ENCODE measurements around the gene C19orf53. TPM values are rescaled to one million over a fixed set of nuclear protein-coding genes. Genes with fewer than 3 reads are reported as not detected.
"Not testable (repeated sequence)": the region's sequence is repeated elsewhere in the genome, so short reads cannot be mapped to it uniquely, and the experiment has no call there.

The C19orf53 gene
- total and polyA plus RNA-seq, 2 donors = 163 to 185 TPM

GRCh38 chr19:13766095-13766481 is 8.2 kb upstream of the C19orf53 start:
- WGBS = 95% methylated on average over 3 of the region's 3 CpGs
- no peaks in the 10 kb centered on the region for H3K27me3 ChIP-seq (ENCODE audit: control insufficient read depth in 2 of 2, insufficient read depth in 1 of 2, low read length in 1 of 2)
- DNase-seq (ENCODE audit: low read depth in 6 of 9, low spot score in 9 of 9) = no peak
- H3K4me3 ChIP-seq (ENCODE audit: low read length in 2 of 2) = no peak overlapping the region
- H3K36me3 ChIP-seq (ENCODE audit: control insufficient read depth in 2 of 2, insufficient read depth in 2 of 2, low read length in 1 of 2) = peaks cover 25 to 40% of the 10 kb centered on the region in 2 donors
- H3K9me3 ChIP-seq (ENCODE audit: control insufficient read depth in 2 of 2, insufficient read depth in 1 of 2, low read length in 1 of 2) = no peaks in the 10 kb centered on the region
- H3K4me1 ChIP-seq (ENCODE audit: control insufficient read depth in 2 of 2, insufficient read depth in 2 of 2, low read length in 2 of 2) = peaks cover 9 to 13% of the 10 kb centered on the region in 2 donors
- H3K27ac ChIP-seq (ENCODE audit: low read depth in 1 of 2, low read length in 1 of 2) = no peak overlapping the region

- Histone ChIP-seq H3K36me3 (ENCODE audit: control insufficient read depth in 2 of 2, insufficient read depth in 2 of 2, low read length in 1 of 2) (peaks cover 14 to 33% of the 10 kb centered on the region in 2 donors), H3K27ac (ENCODE audit: low read depth in 1 of 2, low read length in 1 of 2) (no peak overlapping the region), H3K4me1 (ENCODE audit: control insufficient read depth in 2 of 2, insufficient read depth in 2 of 2, low read length in 2 of 2) (peaks cover 9 to 13% of the 10 kb centered on the region in 2 donors), H3K9me3 (ENCODE audit: control insufficient read depth in 2 of 2, insufficient read depth in 1 of 2, low read length in 1 of 2) (no peaks in the 10 kb centered on the region), H3K4me3 (ENCODE audit: low read length in 2 of 2) (no peak overlapping the region), H3K27me3 (ENCODE audit: control insufficient read depth in 2 of 2, insufficient read depth in 1 of 2, low read length in 1 of 2) (no peaks in the 10 kb centered on the region)
- WGBS = 97% methylated on average over 19 of the region's 19 CpGs
- no peak for DNase-seq (ENCODE audit: low read depth in 6 of 9, low spot score in 9 of 9)
Observed at GRCh38 chr19:13768510-13768909, 5.7 kb upstream of the C19orf53 start.

- WGBS = 98% methylated on average over 16 of the region's 16 CpGs
- H3K27me3 ChIP-seq (ENCODE audit: control insufficient read depth in 2 of 2, insufficient read depth in 1 of 2, low read length in 1 of 2) = no peaks in the 10 kb centered on the region
- H3K9me3 ChIP-seq (ENCODE audit: control insufficient read depth in 2 of 2, insufficient read depth in 1 of 2, low read length in 1 of 2) = no peaks in the 10 kb centered on the region
- H3K36me3 ChIP-seq (ENCODE audit: control insufficient read depth in 2 of 2, insufficient read depth in 2 of 2, low read length in 1 of 2) = peaks cover 14 to 33% of the 10 kb centered on the region in 2 donors
- H3K4me1 ChIP-seq (ENCODE audit: control insufficient read depth in 2 of 2, insufficient read depth in 2 of 2, low read length in 2 of 2) = peaks cover 8% of the 10 kb centered on the region in 2 donors
- no peak overlapping the region for H3K27ac ChIP-seq (ENCODE audit: low read depth in 1 of 2, low read length in 1 of 2)
- no peak overlapping the region for H3K4me3 ChIP-seq (ENCODE audit: low read length in 2 of 2)
- no peak for DNase-seq (ENCODE audit: low read depth in 6 of 9, low spot score in 9 of 9)
Observed at GRCh38 chr19:13770013-13770635, 4.1 kb upstream of the C19orf53 start.

- DNase-seq (ENCODE audit: low read depth in 6 of 9, low spot score in 9 of 9) = no peak
- H3K4me3 ChIP-seq (ENCODE audit: low read length in 2 of 2) = no peak overlapping the region
- WGBS = 97% methylated on average over 9 of the region's 9 CpGs
- no peaks in the 10 kb centered on the region for H3K27me3 ChIP-seq (ENCODE audit: control insufficient read depth in 2 of 2, insufficient read depth in 1 of 2, low read length in 1 of 2)
- peaks cover 7 to 17% of the 10 kb centered on the region in 2 donors for H3K4me1 ChIP-seq (ENCODE audit: control insufficient read depth in 2 of 2, insufficient read depth in 2 of 2, low read length in 2 of 2)
- no peak overlapping the region for H3K27ac ChIP-seq (ENCODE audit: low read depth in 1 of 2, low read length in 1 of 2)
- no peaks in the 10 kb centered on the region for H3K9me3 ChIP-seq (ENCODE audit: control insufficient read depth in 2 of 2, insufficient read depth in 1 of 2, low read length in 1 of 2)
- peaks cover 32% of the 10 kb centered on the region in 2 donors for H3K36me3 ChIP-seq (ENCODE audit: control insufficient read depth in 2 of 2, insufficient read depth in 2 of 2, low read length in 1 of 2)
Observed at GRCh38 chr19:13778398-13778797, 4.1 kb downstream of the C19orf53 start.

GRCh38 chr19:13778847-13779246 is 4.6 kb downstream of the C19orf53 start:
- Histone ChIP-seq H3K4me3 (ENCODE audit: low read length in 2 of 2) (no peak overlapping the region), H3K36me3 (ENCODE audit: control insufficient read depth in 2 of 2, insufficient read depth in 2 of 2, low read length in 1 of 2) (peaks cover 32% of the 10 kb centered on the region in 2 donors), H3K27me3 (ENCODE audit: control insufficient read depth in 2 of 2, insufficient read depth in 1 of 2, low read length in 1 of 2) (no peaks in the 10 kb centered on the region), H3K4me1 (ENCODE audit: control insufficient read depth in 2 of 2, insufficient read depth in 2 of 2, low read length in 2 of 2) (peaks cover 5 to 20% of the 10 kb centered on the region in 2 donors), H3K9me3 (ENCODE audit: control insufficient read depth in 2 of 2, insufficient read depth in 1 of 2, low read length in 1 of 2) (no peaks in the 10 kb centered on the region), H3K27ac (ENCODE audit: low read depth in 1 of 2, low read length in 1 of 2) (no peak overlapping the region)
- 92% methylated on average over 6 of the region's 6 CpGs for WGBS
- no peak for DNase-seq (ENCODE audit: low read depth in 6 of 9, low spot score in 9 of 9)

- H3K4me3 ChIP-seq (ENCODE audit: low read length in 2 of 2); H3K27me3 ChIP-seq (ENCODE audit: control insufficient read depth in 2 of 2, insufficient read depth in 1 of 2, low read length in 1 of 2); DNase-seq (ENCODE audit: low read depth in 6 of 9, low spot score in 9 of 9); H3K27ac ChIP-seq (ENCODE audit: low read depth in 1 of 2, low read length in 1 of 2); H3K9me3 ChIP-seq (ENCODE audit: control insufficient read depth in 2 of 2, insufficient read depth in 1 of 2, low read length in 1 of 2): not testable (repeated sequence)
- H3K4me1 ChIP-seq (ENCODE audit: control insufficient read depth in 2 of 2, insufficient read depth in 2 of 2, low read length in 2 of 2) = peaks cover 5 to 30% of the 10 kb centered on the region in 2 donors
- 98% methylated on average over 8 of the region's 8 CpGs for WGBS
- H3K36me3 ChIP-seq (ENCODE audit: control insufficient read depth in 2 of 2, insufficient read depth in 2 of 2, low read length in 1 of 2) = peaks cover 32% of the 10 kb centered on the region in 2 donors
Observed at GRCh38 chr19:13779794-13780193, 5.5 kb downstream of the C19orf53 start.

GRCh38 chr19:13781547-13781946 is 7.3 kb downstream of the C19orf53 start:
- H3K27ac ChIP-seq (ENCODE audit: low read depth in 1 of 2, low read length in 1 of 2) = no peak overlapping the region
- no peaks in the 10 kb centered on the region for H3K9me3 ChIP-seq (ENCODE audit: control insufficient read depth in 2 of 2, insufficient read depth in 1 of 2, low read length in 1 of 2)
- WGBS = 71% methylated on average over 5 of the region's 5 CpGs

GRCh38 chr19:13782537-13782936 is 8.3 kb downstream of the C19orf53 start:
- H3K9me3 ChIP-seq (ENCODE audit: control insufficient read depth in 2 of 2, insufficient read depth in 1 of 2, low read length in 1 of 2) = no peaks in the 10 kb centered on the region
- 94% methylated on average over 8 of the region's 8 CpGs for WGBS
- peaks cover 9 to 31% of the 10 kb centered on the region in 2 donors for H3K4me1 ChIP-seq (ENCODE audit: control insufficient read depth in 2 of 2, insufficient read depth in 2 of 2, low read length in 2 of 2)
- peaks cover 20 to 21% of the 10 kb centered on the region in 2 donors for H3K36me3 ChIP-seq (ENCODE audit: control insufficient read depth in 2 of 2, insufficient read depth in 2 of 2, low read length in 1 of 2)
- DNase-seq (ENCODE audit: low read depth in 6 of 9, low spot score in 9 of 9) = no peak
- no peak overlapping the region for H3K4me3 ChIP-seq (ENCODE audit: low read length in 2 of 2)
- no peak overlapping the region for H3K27ac ChIP-seq (ENCODE audit: low read depth in 1 of 2, low read length in 1 of 2)
- H3K27me3 ChIP-seq (ENCODE audit: control insufficient read depth in 2 of 2, insufficient read depth in 1 of 2, low read length in 1 of 2) = no peaks in the 10 kb centered on the region

More at GRCh38 chr19:13781547-13781946, 7.3 kb downstream of the C19orf53 start:
- DNase-seq (ENCODE audit: low read depth in 6 of 9, low spot score in 9 of 9) = no peak
- peaks cover 4 to 24% of the 10 kb centered on the region in 2 donors for H3K4me1 ChIP-seq (ENCODE audit: control insufficient read depth in 2 of 2, insufficient read depth in 2 of 2, low read length in 2 of 2)
- H3K27me3 ChIP-seq (ENCODE audit: control insufficient read depth in 2 of 2, insufficient read depth in 1 of 2, low read length in 1 of 2) = no peaks in the 10 kb centered on the region
- H3K4me3 ChIP-seq (ENCODE audit: low read length in 2 of 2) = no peak overlapping the region
- H3K36me3 ChIP-seq (ENCODE audit: control insufficient read depth in 2 of 2, insufficient read depth in 2 of 2, low read length in 1 of 2) = peaks cover 27 to 29% of the 10 kb centered on the region in 2 donors

- peaks cover 20 to 44% of the 10 kb centered on the region in 2 donors for H3K4me1 ChIP-seq (ENCODE audit: control insufficient read depth in 2 of 2, insufficient read depth in 2 of 2, low read length in 2 of 2)
- no peaks in the 10 kb centered on the region for H3K27me3 ChIP-seq (ENCODE audit: control insufficient read depth in 2 of 2, insufficient read depth in 1 of 2, low read length in 1 of 2)
- 88% methylated on average over 18 of the region's 18 CpGs for WGBS
- H3K36me3 ChIP-seq (ENCODE audit: control insufficient read depth in 2 of 2, insufficient read depth in 2 of 2, low read length in 1 of 2) = peaks cover 7 to 8% of the 10 kb centered on the region in 2 donors
- no peak overlapping the region for H3K4me3 ChIP-seq (ENCODE audit: low read length in 2 of 2)
- no peaks in the 10 kb centered on the region for H3K9me3 ChIP-seq (ENCODE audit: control insufficient read depth in 2 of 2, insufficient read depth in 1 of 2, low read length in 1 of 2)
- peak overlapping the region in 1 of 2 donors; percentile 37 for H3K27ac ChIP-seq (ENCODE audit: low read depth in 1 of 2, low read length in 1 of 2)
- no peak for DNase-seq (ENCODE audit: low read depth in 6 of 9, low spot score in 9 of 9)
Observed at GRCh38 chr19:13783565-13784500, 9.6 kb downstream of the C19orf53 start.
